Trophoblast cell (in vitro differentiated cells and primary cell): Measurements from ENCODE around the gene STXBP6.
A peak's percentile ranks its signal among the peaks of the same experiment; 100 is the strongest.
"Not testable (repeated sequence)": the region's sequence is repeated elsewhere in the genome, so short reads cannot be mapped to it uniquely, and the experiment has no call there.

Experiments used
- DNase-seq, 2 donors: peaks; one replicate each; pipeline ENCODE4 v3.0.0-alpha.2; 2016
- H2AFZ ChIP-seq: 2 replicates; pipeline ENCODE4 v1.6.1; 2013; ENCODE audit warnings: low read length, moderate library complexity, mild to moderate bottlenecking; ENCODE audit not compliant: insufficient read depth, poor library complexity
- H2AK5ac ChIP-seq: 2 replicates; pipeline ENCODE4 v1.6.1; 2013; ENCODE audit warnings: mild to moderate bottlenecking, low read length
- H2BK120ac ChIP-seq: 2 replicates; pipeline ENCODE4 v1.6.1; 2013; ENCODE audit warnings: low read length, mild to moderate bottlenecking, moderate library complexity; ENCODE audit not compliant: insufficient read depth, poor library complexity
- H2BK12ac ChIP-seq: 2 replicates; pipeline ENCODE4 v1.6.1; 2013; ENCODE audit warnings: mild to moderate bottlenecking, low read length, moderate library complexity
- H2BK5ac ChIP-seq: 2 replicates; pipeline ENCODE4 v1.6.1; 2013; ENCODE audit warnings: low read length, low read depth, moderate library complexity, mild to moderate bottlenecking; ENCODE audit not compliant: poor library complexity
- H3K14ac ChIP-seq: 2 replicates; pipeline ENCODE4 v1.6.1; 2013; ENCODE audit warnings: mild to moderate bottlenecking, low read length
- H3K18ac ChIP-seq: 2 replicates; pipeline ENCODE4 v1.6.1; 2013; ENCODE audit warnings: mild to moderate bottlenecking, low read length
- H3K23ac ChIP-seq: 2 replicates; pipeline ENCODE4 v1.6.1; 2013; ENCODE audit warnings: low read length
- H3K27ac ChIP-seq: 2 replicates; pipeline ENCODE4 v1.5.1; 2013; ENCODE audit warnings: low read depth, mild to moderate bottlenecking, inconsistent platforms, low read length, moderate library complexity
- H3K27me3 ChIP-seq: 2 replicates; pipeline ENCODE4 v1.6.1; 2013; ENCODE audit warnings: inconsistent platforms, mild to moderate bottlenecking, low read length, moderate library complexity; ENCODE audit not compliant: insufficient read depth
- H3K36me3 ChIP-seq, 2 experiments: 1 replicate in 1 of 2; 2 replicates in 1 of 2; pipeline ENCODE4 v1.6.1; 2013; ENCODE audit warnings: low read length in 2 of 2, mild to moderate bottlenecking in 2 of 2, moderate library complexity in 1 of 2; ENCODE audit not compliant: insufficient read depth in 2 of 2, control insufficient read depth in 1 of 2
- H3K4ac ChIP-seq: 2 replicates; pipeline ENCODE4 v1.6.1; 2013; ENCODE audit warnings: low read depth, mild to moderate bottlenecking, low read length, moderate library complexity
- H3K4me1 ChIP-seq, 2 experiments: 1 replicate in 1 of 2; 2 replicates in 1 of 2; pipeline ENCODE4 v1.6.1; 2013; ENCODE audit warnings: low read length in 2 of 2, mild to moderate bottlenecking in 2 of 2, moderate library complexity in 1 of 2; ENCODE audit not compliant: insufficient read depth in 2 of 2, control insufficient read depth in 1 of 2
- H3K4me2 ChIP-seq: 2 replicates; pipeline ENCODE4 v1.6.1; 2013; ENCODE audit warnings: inconsistent platforms, mild to moderate bottlenecking, low read length, moderate library complexity
- H3K4me3 ChIP-seq: 2 replicates; pipeline ENCODE4 v1.5.1; 2013; ENCODE audit warnings: mild to moderate bottlenecking, low read depth, low read length, inconsistent platforms
- H3K79me1 ChIP-seq: one replicate; pipeline ENCODE4 v1.6.1; 2013; ENCODE audit warnings: low read length
- H3K79me2 ChIP-seq: 2 replicates; pipeline ENCODE4 v1.6.1; 2013; ENCODE audit warnings: low read length, mild to moderate bottlenecking; ENCODE audit not compliant: control insufficient read depth, insufficient read depth, poor library complexity
- H3K9ac ChIP-seq: 2 replicates; pipeline ENCODE4 v1.6.1; 2013; ENCODE audit warnings: mild to moderate bottlenecking, low read length
- H3K9me3 ChIP-seq: 2 replicates; pipeline ENCODE4 v1.6.1; 2013; ENCODE audit warnings: low read depth, mild to moderate bottlenecking, control low read depth, inconsistent platforms, low read length; ENCODE audit not compliant: insufficient read depth
- H4K12ac ChIP-seq: 2 replicates; pipeline ENCODE4 v1.6.1; 2013; ENCODE audit warnings: low read depth, mild to moderate bottlenecking, low read length, moderate library complexity
- H4K8ac ChIP-seq: 2 replicates; pipeline ENCODE4 v1.6.1; 2013; ENCODE audit warnings: low read depth, mild to moderate bottlenecking, low read length, moderate library complexity
- H4K91ac ChIP-seq: one replicate; pipeline ENCODE4 v1.6.1; 2013; ENCODE audit warnings: low read depth, mild to moderate bottlenecking, low read length, moderate library complexity
- WGBS: extraction: QIAGEN DNeasy Blood & Tissue Kit; methylation state at CpG from one replicate; pipeline ENCODE4 v1.1.7; 2013; ENCODE audit warnings: missing lambda C conversion rate; ENCODE audit not compliant: insufficient read length, insufficient coverage; ENCODE audit errors: extremely low coverage; 5-methylcytosine and 5-hydroxymethylcytosine counted together

STXBP6 gene

DNA sequence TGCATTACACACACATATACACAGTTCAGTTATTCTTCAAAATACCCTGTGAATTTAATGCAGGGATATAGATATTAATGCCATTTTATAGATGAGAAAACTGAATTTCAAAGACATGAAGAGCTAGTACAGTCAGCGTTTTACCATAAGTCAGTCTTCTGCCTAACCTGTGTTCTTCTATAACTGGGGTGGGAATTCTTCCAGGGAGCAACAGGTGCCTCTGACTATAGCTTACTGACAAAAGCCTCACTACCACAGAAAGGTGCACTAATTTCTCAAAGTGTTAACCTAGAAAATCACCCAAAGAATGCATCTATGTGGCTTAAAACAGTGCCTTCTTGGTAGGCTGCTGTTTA lies 84.4 kb downstream of the STXBP6 start:
- no peak overlapping the region for H3K14ac ChIP-seq
- H3K79me1 ChIP-seq = no peaks in the 10 kb centered on the region
- peaks cover 0 to 4% of the 10 kb centered on the region in 2 experiments for H3K4me1 ChIP-seq
- no peaks in the 10 kb centered on the region for H3K79me2 ChIP-seq
- no peak overlapping the region for H2BK120ac ChIP-seq
- no peak overlapping the region for H4K12ac ChIP-seq
- H2BK5ac ChIP-seq = no peak overlapping the region
- no peak overlapping the region for H2AFZ ChIP-seq
- H3K4me3 ChIP-seq = no peak overlapping the region
- H2AK5ac ChIP-seq = no peak overlapping the region
- no peak overlapping the region for H3K9ac ChIP-seq
- no peaks in the 10 kb centered on the region for H3K36me3 ChIP-seq
- no peak overlapping the region for H4K8ac ChIP-seq
- no peak overlapping the region for H3K23ac ChIP-seq
- no peaks in the 10 kb centered on the region for H3K9me3 ChIP-seq
- H4K91ac ChIP-seq = no peak overlapping the region
- no peak overlapping the region for H2BK12ac ChIP-seq
- H3K18ac ChIP-seq = no peak overlapping the region
- WGBS = no CpG with 5 or more reads among the region's 1 CpG
- no peak for DNase-seq
- H3K4ac ChIP-seq = no peak overlapping the region
- peak overlapping the region; percentile 43 for H3K27ac ChIP-seq
- H3K4me2 ChIP-seq = no peak overlapping the region
- H3K27me3 ChIP-seq = no peaks in the 10 kb centered on the region

DNA sequence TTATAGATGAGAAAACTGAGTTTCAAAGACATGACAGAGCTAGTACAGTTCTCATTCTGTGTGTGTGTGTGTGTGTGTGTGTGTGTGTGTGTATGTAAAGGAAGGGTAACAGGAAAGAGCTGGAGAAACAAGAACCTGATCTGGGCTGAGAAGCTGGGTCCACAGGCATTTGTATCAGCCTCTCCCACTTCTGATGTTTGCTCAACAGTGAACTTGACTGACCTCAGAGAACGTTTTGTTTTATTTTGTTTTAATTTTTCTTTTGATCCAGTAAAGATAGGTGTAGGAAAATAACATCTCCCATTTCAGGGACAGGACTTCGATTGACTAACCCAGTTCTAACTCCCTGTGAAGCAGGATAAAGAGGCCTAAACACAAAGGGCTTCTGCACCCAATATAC lies 85.4 kb downstream of the STXBP6 start:
- Histone ChIP-seq H3K18ac (no peak overlapping the region), H2BK12ac (no peak overlapping the region), H3K79me1 (no peaks in the 10 kb centered on the region), H2BK120ac (no peak overlapping the region), H3K9me3 (no peaks in the 10 kb centered on the region), H4K91ac (no peak overlapping the region), H3K4me3 (no peak overlapping the region), H2AK5ac (no peak overlapping the region), H2BK5ac (no peak overlapping the region), H3K79me2 (no peaks in the 10 kb centered on the region), H3K4me2 (no peak overlapping the region), H3K27me3 (no peaks in the 10 kb centered on the region), H3K4me1 (peaks cover 0 to 4% of the 10 kb centered on the region in 2 experiments), H3K36me3 (no peaks in the 10 kb centered on the region), H2AFZ (no peak overlapping the region), H4K8ac (no peak overlapping the region), H3K27ac (no peak overlapping the region), H4K12ac (no peak overlapping the region), H3K9ac (no peak overlapping the region), H3K23ac (no peak overlapping the region), H3K4ac (no peak overlapping the region), H3K14ac (no peak overlapping the region)
- DNase-seq = no peak
- no CpG with 5 or more reads among the region's 2 CpGs for WGBS

DNA sequence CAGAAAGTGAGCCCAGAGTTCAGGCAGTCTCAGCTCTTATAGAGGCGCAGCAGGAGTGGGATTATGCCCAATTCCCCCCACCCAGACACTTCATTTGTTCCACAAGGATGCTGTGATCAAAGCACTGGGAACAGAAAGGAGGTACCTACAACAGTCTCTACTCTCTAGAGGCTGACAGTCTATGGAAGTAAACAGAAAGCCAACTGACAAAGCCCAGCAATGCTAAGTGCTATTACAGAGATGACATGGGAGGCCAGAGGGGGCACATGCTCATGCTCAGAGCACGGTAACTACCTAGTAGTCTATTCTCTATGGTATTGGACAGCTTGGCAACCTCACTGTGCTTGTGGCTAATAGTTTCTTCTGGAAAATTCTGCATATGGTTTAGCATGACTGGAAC lies 85.9 kb downstream of the STXBP6 start:
- Histone ChIP-seq H2BK120ac (no peak overlapping the region), H3K79me1 (no peaks in the 10 kb centered on the region), H3K27ac (no peak overlapping the region), H3K27me3 (no peaks in the 10 kb centered on the region), H3K4me1 (peaks cover 0 to 4% of the 10 kb centered on the region in 2 experiments), H4K12ac (no peak overlapping the region), H3K9me3 (no peaks in the 10 kb centered on the region), H4K91ac (no peak overlapping the region), H3K4me3 (no peak overlapping the region), H3K18ac (no peak overlapping the region), H3K14ac (no peak overlapping the region), H4K8ac (no peak overlapping the region), H3K4ac (no peak overlapping the region), H3K4me2 (no peak overlapping the region), H3K9ac (no peak overlapping the region), H2AFZ (no peak overlapping the region), H3K79me2 (no peaks in the 10 kb centered on the region), H3K23ac (no peak overlapping the region), H2AK5ac (no peak overlapping the region), H2BK5ac (no peak overlapping the region), H2BK12ac (no peak overlapping the region), H3K36me3 (no peaks in the 10 kb centered on the region)
- no peak for DNase-seq
- WGBS = no CpG with 5 or more reads among the region's 2 CpGs

DNA sequence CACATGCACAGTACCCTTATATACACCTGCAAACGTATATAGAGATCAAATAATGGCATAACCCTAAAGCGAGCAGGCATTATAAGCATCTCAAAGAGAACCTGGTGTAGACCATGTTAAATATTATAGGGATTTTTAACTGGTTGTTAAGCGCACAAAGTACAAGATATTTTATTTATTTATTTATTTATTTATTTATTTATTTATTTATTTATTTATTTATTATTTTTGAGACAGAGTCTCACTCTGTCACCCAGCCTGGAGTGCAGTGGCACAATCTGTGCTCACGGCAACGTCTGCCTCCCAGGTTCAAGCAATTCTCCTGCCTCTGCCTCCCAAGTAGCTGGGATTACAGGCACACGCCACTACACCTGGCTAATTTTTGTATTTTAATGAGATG lies 87.8 kb downstream of the STXBP6 start:
- H3K27ac ChIP-seq, H3K14ac ChIP-seq, H3K9ac ChIP-seq, H2AK5ac ChIP-seq, H3K79me2 ChIP-seq, H2BK120ac ChIP-seq, H4K8ac ChIP-seq, H2AFZ ChIP-seq, H4K12ac ChIP-seq, H3K27me3 ChIP-seq, H3K23ac ChIP-seq, H2BK12ac ChIP-seq, H3K4me3 ChIP-seq, H3K4me2 ChIP-seq, H2BK5ac ChIP-seq, H3K4me1 ChIP-seq, H3K18ac ChIP-seq, DNase-seq, H3K4ac ChIP-seq, H3K36me3 ChIP-seq, H3K9me3 ChIP-seq, H4K91ac ChIP-seq, H3K79me1 ChIP-seq: not testable (repeated sequence)
- no CpG with 5 or more reads among the region's 6 CpGs for WGBS
